Effector memory CD8-positive, alpha-beta T cell (primary cell): ENCODE results near the gene MINDY2.

Experiments
- ATAC-seq: fragments of 150-1000 bp; cut with Tn5 transposase; replicated peaks from 2 replicates; pipeline ENCODE4 v1.10.0; 2021; ENCODE audit warnings: mild to moderate bottlenecking, moderate library complexity
- DNase-seq, 3 experiments: peaks; one replicate each; pipeline ENCODE4 v3.0.0; 2021
- H3K27ac Mint-ChIP-seq, 2 donors: one replicate each; pipeline ENCODE4 v1.8.0; 2022; ENCODE audit warnings: mild to moderate bottlenecking in 2 of 2, mixed read lengths in 2 of 2, moderate library complexity in 2 of 2
- H3K27me3 Mint-ChIP-seq, 2 donors: one replicate each; pipeline ENCODE4 v1.8.0; 2022; ENCODE audit warnings: mixed read lengths in 2 of 2
- H3K36me3 Mint-ChIP-seq: one replicate; pipeline ENCODE4 v1.8.0; 2022; ENCODE audit warnings: mild to moderate bottlenecking, moderate library complexity, mixed read lengths; ENCODE audit not compliant: insufficient read depth
- H3K4me1 Mint-ChIP-seq, 2 donors: one replicate each; pipeline ENCODE4 v1.8.0; 2022; ENCODE audit warnings: low read depth in 2 of 2, mixed read lengths in 2 of 2
- H3K4me3 Mint-ChIP-seq, 2 donors: one replicate each; pipeline ENCODE4 v1.8.0; 2022; ENCODE audit warnings: mild to moderate bottlenecking in 2 of 2, mixed read lengths in 2 of 2, moderate library complexity in 2 of 2
- H3K9me3 Mint-ChIP-seq, 2 donors: one replicate each; pipeline ENCODE4 v1.8.0; 2022; ENCODE audit warnings: mixed read lengths in 2 of 2
- total RNA-seq, 9 experiments: gene quantifications; one replicate each; lab custom pipeline; 2026; lab: John Stamatoyannopoulos, UW

The MINDY2 gene, protein sequence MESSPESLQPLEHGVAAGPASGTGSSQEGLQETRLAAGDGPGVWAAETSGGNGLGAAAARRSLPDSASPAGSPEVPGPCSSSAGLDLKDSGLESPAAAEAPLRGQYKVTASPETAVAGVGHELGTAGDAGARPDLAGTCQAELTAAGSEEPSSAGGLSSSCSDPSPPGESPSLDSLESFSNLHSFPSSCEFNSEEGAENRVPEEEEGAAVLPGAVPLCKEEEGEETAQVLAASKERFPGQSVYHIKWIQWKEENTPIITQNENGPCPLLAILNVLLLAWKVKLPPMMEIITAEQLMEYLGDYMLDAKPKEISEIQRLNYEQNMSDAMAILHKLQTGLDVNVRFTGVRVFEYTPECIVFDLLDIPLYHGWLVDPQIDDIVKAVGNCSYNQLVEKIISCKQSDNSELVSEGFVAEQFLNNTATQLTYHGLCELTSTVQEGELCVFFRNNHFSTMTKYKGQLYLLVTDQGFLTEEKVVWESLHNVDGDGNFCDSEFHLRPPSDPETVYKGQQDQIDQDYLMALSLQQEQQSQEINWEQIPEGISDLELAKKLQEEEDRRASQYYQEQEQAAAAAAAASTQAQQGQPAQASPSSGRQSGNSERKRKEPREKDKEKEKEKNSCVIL
- total RNA-seq = 16.7 to 66.0 (median 38.3) reads per million in 9 experiments

DNA sequence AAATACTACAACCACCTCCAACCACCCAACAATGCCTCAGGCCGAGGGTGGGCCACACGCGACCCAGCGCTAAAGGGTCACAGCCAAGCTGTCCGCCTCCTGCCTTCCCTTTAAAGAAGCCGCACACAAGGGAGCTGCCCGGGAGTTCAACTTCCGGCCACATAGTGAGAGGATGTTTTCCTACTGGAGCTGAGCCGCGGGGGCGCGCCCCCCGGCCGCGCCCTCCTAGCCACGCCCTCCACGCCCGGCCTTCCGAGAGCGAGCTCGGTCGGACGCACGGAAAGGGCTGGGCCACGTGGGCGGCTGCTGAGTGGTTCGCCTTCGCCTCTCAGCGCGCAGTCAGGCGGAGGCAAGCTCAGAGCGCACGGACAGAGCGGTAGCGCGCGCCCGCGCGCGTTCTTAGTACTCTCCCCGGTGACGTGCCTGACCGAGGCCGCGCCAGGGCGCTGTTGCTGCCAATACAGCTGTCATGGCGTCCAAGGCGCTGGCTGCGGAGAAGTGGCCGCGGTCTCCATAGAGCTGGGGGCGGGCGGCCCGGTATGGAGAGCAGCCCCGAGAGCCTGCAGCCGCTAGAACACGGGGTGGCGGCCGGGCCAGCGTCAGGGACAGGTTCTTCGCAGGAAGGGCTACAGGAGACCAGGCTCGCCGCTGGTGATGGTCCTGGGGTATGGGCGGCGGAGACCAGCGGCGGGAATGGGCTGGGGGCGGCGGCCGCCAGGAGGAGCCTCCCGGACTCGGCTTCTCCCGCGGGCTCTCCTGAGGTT is at the start of gene MINDY2:
Gene MINDY2, plus strand, starts transcription at position 446 of the 764 bp plus-strand sequence. Its CDS starts 94 bp downstream, at position 540.
- ATAC-seq = peak; percentile 94
- H3K36me3 Mint-ChIP-seq = peaks cover 7% of the 10 kb centered on the region
- peaks cover 7 to 13% of the 10 kb centered on the region in 2 donors for H3K4me1 Mint-ChIP-seq
- peak within 1 kb of the TSS; percentile 94 to 96 for H3K27ac Mint-ChIP-seq
- H3K9me3 Mint-ChIP-seq = no peaks in the 10 kb centered on the region
- no peak within 1 kb of the TSS for H3K4me3 Mint-ChIP-seq
- peak; percentile 90 to 91 (median 91) for DNase-seq
- H3K27me3 Mint-ChIP-seq = no peaks in the 10 kb centered on the region

DNA sequence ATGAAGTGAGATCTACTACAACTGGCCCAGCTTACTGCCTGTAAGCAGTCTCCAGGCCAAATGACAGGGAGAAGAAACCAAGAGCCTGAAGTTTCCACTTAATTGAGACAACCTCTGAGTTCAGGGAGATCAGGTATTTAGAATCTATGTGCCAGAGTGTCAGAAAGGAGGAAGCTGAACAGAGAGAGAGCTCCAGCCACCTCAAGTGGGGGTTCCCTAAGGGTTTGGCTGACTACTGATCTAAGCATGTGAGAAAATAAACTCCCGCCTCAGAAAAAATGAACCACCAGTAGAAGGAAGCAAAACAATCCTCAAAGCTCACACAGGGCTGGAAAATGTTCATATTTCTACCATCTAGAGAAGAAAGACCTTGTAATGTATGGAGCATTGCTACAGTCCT is 46.6 kb upstream of the MINDY2 start:
- no peaks in the 10 kb centered on the region for H3K27me3 Mint-ChIP-seq
- peak overlapping the region in 1 of 2 donors; percentile 61 for H3K27ac Mint-ChIP-seq
- H3K9me3 Mint-ChIP-seq = no peaks in the 10 kb centered on the region
- peaks cover 17% of the 10 kb centered on the region for H3K36me3 Mint-ChIP-seq
- peak; percentile 51 for ATAC-seq
- H3K4me3 Mint-ChIP-seq = peak overlapping the region; percentile 0 to 22
- DNase-seq = no peak
- peaks cover 29 to 63% of the 10 kb centered on the region in 2 donors for H3K4me1 Mint-ChIP-seq

DNA sequence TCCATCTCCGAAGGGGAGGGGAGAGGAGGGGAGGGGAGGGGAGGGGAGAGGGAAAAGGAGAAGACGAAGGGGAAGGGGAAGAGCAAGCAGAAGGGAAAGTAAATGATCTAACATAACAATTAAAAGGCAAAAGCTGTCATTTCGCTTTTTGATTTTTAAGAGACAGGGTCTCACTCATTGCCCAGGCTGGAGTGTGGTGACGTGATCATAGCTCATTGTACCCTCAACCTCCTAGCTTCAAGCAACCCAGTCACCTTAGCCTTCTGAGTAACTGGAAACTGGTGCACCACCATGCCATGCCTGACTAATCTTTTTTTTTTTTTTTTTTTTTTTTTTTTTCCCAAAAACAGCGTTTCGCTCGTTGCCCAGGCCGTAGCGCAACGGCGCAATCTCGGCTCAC is 44.2 kb upstream of the MINDY2 start:
- DNase-seq (no peak), ATAC-seq (no peak)
- Mint-ChIP-seq H3K4me3 (peak overlapping the region in 1 of 2 donors; percentile 34), H3K4me1 (peaks cover 33 to 68% of the 10 kb centered on the region in 2 donors), H3K36me3 (peaks cover 18% of the 10 kb centered on the region), H3K27me3 (no peaks in the 10 kb centered on the region), H3K9me3 (no peaks in the 10 kb centered on the region), H3K27ac (no peak overlapping the region)

DNA sequence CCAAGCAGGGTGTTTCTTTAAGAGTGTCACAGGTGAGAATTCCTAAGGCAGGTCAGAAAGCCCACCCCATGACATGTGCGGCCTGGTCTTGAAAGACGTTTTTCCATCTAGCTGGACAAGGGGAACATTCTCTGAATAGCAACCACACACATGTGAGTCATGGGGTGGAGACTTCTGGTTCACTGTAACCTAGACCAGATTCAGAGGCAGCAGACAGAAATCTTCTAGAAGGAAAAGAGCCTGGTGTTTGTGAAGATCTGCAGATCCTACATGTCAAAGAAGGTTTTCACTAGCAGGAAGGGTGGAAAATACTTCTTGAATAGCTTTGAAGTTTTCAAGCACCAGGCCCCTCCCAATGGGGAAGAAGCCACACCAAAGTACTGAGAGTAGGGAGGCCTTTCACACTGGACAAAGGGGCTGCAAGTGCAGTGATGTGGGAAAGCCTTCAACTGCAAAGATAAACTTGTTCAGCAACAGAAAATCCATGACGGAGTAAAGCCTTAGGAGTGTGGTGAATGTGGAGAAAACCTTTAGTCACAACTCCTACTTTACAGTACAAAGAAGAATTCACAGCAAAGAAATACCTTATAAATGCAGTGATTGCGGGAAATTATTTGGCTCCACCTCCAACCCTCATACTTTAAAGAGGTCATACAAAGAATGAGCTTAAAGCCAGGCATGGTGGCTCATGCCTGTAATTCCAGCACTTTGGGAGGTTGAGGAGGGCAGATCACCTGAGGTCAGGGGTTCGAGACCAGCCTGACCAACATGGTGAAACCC is 39.2 kb upstream of the MINDY2 start:
- Mint-ChIP-seq H3K27me3 (no peaks in the 10 kb centered on the region), H3K27ac (peak overlapping the region; percentile 67 to 83), H3K4me1 (peaks cover 41 to 72% of the 10 kb centered on the region in 2 donors), H3K4me3 (peak overlapping the region; percentile 45 to 49), H3K36me3 (peaks cover 8% of the 10 kb centered on the region), H3K9me3 (no peaks in the 10 kb centered on the region)
- no peak for DNase-seq
- no peak for ATAC-seq

DNA sequence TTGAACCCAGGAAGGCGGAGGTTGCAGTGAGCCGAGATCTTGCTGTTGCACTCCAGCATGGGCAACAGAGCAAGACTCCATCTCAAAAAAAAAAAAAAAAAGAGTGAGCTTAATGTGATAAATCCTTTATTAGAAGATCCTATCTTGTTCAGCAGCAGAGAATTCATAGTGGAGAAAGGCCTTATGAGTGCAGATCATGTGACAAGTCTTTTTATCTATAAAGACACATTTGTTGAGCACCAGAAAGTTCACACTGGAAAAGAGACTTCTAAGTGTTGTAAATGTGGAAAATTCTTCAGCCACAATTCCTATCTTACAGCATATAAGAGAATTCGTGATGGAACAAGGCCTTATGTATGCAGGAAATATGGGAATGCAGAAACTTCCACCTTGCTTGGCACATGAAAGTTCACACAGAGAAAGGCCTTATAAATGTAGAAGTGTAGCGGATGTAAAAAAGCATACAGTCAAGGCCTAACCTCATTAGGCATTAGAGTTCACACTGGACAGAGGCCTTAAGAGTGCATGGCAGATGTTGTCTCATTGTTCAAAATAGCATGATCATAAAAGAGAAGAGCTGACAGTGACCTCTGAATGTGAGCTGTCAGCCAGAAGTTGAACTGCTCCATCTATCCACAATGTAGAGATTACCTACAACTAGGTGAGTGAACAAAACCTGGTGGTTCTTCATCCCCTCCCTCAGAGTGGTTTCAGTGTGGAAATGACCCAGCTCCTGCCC is 38.3 kb upstream of the MINDY2 start:
- Mint-ChIP-seq H3K27ac (peak overlapping the region; percentile 67 to 83), H3K4me1 (peaks cover 44 to 75% of the 10 kb centered on the region in 2 donors), H3K4me3 (peak overlapping the region in 1 of 2 donors; percentile 49), H3K27me3 (no peaks in the 10 kb centered on the region), H3K36me3 (peaks cover 8% of the 10 kb centered on the region), H3K9me3 (no peaks in the 10 kb centered on the region)
- no peak for ATAC-seq
- no peak for DNase-seq

DNA sequence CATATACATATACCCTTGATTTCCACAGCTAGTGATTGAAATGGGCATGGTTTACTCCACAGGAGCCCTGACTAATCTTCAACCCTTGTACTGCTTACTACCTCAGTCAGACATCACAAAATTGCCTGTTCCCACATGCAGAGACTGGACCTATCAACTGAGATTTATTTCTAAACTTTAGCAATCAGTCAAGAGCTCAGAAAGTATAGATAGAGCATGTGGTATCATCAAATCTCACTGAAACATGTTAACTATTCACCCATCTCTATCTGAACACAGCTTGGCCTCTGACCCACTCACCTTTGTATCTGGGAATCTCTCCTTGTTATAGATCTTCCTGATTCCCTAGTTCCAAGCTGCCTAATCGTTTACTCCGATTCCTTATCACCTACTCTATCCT is 36.2 kb upstream of the MINDY2 start:
- Mint-ChIP-seq H3K27ac (peak overlapping the region in 1 of 2 donors; percentile 14), H3K4me1 (peaks cover 49 to 77% of the 10 kb centered on the region in 2 donors), H3K36me3 (peaks cover 2% of the 10 kb centered on the region), H3K9me3 (no peaks in the 10 kb centered on the region), H3K4me3 (no peak overlapping the region), H3K27me3 (no peaks in the 10 kb centered on the region)
- ATAC-seq (no peak), DNase-seq (no peak)

DNA sequence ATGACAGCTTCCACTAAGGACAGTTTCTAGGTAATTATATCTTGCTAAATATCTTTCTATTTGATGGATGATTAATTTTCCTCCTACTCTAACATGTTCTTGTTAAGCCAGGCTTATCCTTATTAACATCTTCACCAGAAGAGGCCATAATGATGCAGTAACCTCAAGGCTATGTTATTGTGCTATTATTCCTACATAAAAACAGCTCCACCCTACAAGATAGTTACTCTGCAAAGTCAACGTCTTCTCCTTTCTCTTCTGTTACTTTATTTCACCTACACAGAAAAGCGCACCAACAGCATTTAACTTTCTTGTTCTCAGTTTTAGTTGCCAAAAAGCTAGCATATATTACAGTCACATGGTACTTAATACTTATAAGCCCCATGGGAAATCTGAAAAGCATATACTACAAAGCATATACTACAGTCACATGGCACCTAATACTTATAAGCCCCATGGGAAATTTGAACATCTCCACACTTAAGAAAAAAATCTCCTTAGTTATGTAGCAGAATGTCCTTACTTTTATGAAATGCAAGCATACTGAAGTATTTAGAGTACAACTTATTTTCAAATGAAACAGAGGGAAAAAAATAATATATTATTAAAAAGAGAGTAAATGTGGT is 35.0 kb upstream of the MINDY2 start:
- H3K27ac Mint-ChIP-seq = peak overlapping the region; percentile 13 to 45

DNA sequence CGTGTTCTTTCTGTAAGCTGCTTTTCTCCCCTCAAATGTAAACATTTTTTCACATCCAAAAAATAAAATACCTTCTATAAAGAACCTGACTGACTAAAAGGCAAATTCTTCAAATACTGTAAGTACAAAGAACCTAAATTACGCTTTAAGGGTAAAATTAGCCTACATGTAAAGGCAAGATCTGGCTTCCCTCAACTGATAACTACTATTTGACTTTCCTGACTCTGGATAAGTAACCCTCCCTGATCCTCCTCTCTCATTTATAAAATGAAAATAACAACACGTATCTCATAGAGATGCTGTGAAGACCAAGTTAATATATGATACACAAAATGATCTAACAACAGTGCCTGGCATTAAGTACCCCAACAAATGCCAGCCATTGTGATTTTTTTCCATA is 33.8 kb upstream of the MINDY2 start:
- ATAC-seq = no peak
- Mint-ChIP-seq H3K27me3 (no peaks in the 10 kb centered on the region), H3K9me3 (no peaks in the 10 kb centered on the region), H3K4me3 (peak overlapping the region in 1 of 2 donors; percentile 53), H3K4me1 (peaks cover 46 to 74% of the 10 kb centered on the region in 2 donors), H3K36me3 (peaks cover 2% of the 10 kb centered on the region), H3K27ac (peak overlapping the region in 1 of 2 donors; percentile 45)
- no peak for DNase-seq

More for the DNA sequence above, 35.0 kb upstream of the MINDY2 start:
- Mint-ChIP-seq H3K36me3 (peaks cover 2% of the 10 kb centered on the region), H3K4me3 (no peak overlapping the region), H3K9me3 (no peaks in the 10 kb centered on the region), H3K4me1 (peaks cover 43 to 72% of the 10 kb centered on the region in 2 donors), H3K27me3 (no peaks in the 10 kb centered on the region)
- DNase-seq (no peak), ATAC-seq (no peak)

DNA sequence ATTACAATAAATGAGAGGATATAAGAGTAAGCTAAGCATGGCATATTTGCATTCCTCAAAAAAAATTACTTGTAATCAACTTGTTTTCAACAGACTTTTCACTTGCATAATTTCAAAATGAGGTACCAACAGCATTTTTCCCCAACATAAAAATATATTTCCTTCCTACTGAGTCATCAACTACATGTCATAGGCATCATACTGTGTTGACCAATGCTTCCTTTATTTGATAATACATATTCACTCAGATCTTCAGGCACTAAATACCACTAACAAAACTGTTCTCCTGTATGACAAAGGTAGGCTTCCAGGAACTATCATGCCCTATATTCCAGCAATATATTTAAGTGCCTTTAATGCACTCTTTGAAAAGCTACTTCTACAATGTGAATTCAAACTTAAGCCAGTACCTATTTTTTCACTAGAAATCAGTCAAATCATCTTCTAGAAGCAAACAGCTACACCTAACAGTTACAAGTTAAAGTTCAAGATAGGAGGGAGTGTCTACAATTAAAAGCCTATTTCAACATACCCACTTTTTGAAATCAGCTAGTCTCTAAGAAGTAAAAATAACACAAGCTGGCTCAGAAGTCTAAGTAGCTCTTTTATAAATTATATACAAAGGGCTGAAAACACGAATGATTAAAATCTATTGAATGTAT is 32.9 kb upstream of the MINDY2 start:
- Mint-ChIP-seq H3K4me3 (peak overlapping the region in 1 of 2 donors; percentile 53), H3K27ac (peak overlapping the region; percentile 26 to 85), H3K36me3 (peaks cover 2% of the 10 kb centered on the region), H3K9me3 (no peaks in the 10 kb centered on the region), H3K27me3 (no peaks in the 10 kb centered on the region), H3K4me1 (peaks cover 49 to 76% of the 10 kb centered on the region in 2 donors)
- ATAC-seq (no peak), DNase-seq (no peak)

DNA sequence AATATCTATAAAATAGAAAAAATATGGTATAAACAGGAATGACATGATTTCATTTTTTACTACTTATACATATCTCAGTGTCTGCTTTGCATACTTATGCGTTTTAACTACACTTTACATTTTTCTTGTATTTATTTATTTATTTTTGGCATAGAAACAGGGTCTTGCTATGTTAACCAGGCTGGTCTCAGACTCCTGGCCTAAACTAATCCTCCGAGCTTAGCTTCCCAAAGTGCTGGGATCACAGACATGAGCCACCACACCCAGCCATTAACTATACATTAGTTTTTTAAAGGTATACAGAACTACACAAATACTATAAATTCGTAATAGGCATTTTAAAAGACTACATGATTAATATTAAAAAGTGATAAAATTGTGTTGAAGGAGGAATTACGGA is 30.7 kb upstream of the MINDY2 start:
- Mint-ChIP-seq H3K9me3 (no peaks in the 10 kb centered on the region), H3K4me1 (peaks cover 53 to 74% of the 10 kb centered on the region in 2 donors), H3K27me3 (no peaks in the 10 kb centered on the region), H3K4me3 (no peak overlapping the region), H3K27ac (no peak overlapping the region), H3K36me3 (peaks cover 3% of the 10 kb centered on the region)
- no peak for ATAC-seq
- no peak for DNase-seq

DNA sequence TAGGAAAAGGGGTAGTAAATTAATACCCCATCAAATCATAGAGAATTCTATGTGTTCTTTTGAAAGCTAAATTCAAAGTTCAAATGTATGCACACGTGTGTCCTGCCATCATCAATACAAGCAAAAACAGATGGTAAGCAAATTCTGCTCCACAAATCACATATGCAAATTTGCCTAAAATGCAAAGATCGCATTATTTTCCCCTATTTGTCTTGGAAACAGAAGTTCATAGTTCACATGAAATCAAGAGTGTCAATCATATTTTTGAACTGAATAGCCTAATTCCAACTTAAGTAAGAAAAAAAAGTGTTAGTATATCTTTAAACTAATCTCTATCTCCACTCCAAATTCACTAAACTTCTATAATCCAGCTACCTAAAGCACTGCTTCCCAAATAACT is 30.1 kb upstream of the MINDY2 start:
- no peaks in the 10 kb centered on the region for H3K27me3 Mint-ChIP-seq
- DNase-seq (no peak), ATAC-seq (no peak)
- H3K9me3 Mint-ChIP-seq = no peaks in the 10 kb centered on the region
- H3K4me1 Mint-ChIP-seq = peaks cover 53 to 74% of the 10 kb centered on the region in 2 donors
- peaks cover 3% of the 10 kb centered on the region for H3K36me3 Mint-ChIP-seq
- H3K4me3 Mint-ChIP-seq = no peak overlapping the region
- H3K27ac Mint-ChIP-seq = no peak overlapping the region
